Keratinocyte (primary cell): ENCODE measurements around the gene MSANTD1. TPM values are rescaled to one million over a fixed set of nuclear protein-coding genes. Genes with fewer than 3 reads are reported as not detected.

ENCODE experiments used
- DNase-seq: peaks from one replicate; pipeline ENCODE4 v3.0.0-alpha.2; 2011; ENCODE audit warnings: low read depth, missing footprints, low spot score
- FAIRE-seq: peaks from 2 replicates; lab custom pipeline; 2011; peaks lifted over from hg19 to GRCh38; lab: Jason Lieb, UNC
- H2AFZ ChIP-seq: 2 replicates; pipeline ENCODE4 v1.6.0; 2012; ENCODE audit warnings: low read length, control low read depth, inconsistent platforms; ENCODE audit not compliant: control insufficient read depth
- H3K27ac ChIP-seq: 2 replicates; pipeline ENCODE4 v1.5.1; 2011; ENCODE audit warnings: low read length; ENCODE audit not compliant: control insufficient read depth, insufficient read depth
- H3K27me3 ChIP-seq: 3 replicates; pipeline ENCODE4 v1.6.0; 2011; ENCODE audit warnings: low read length; ENCODE audit not compliant: control insufficient read depth, insufficient read depth; ENCODE audit errors: extremely low read depth
- H3K36me3 ChIP-seq, 2 experiments: 2 replicates in 1 of 2; 3 replicates in 1 of 2; pipeline ENCODE4 v1.5.1; 2011; ENCODE audit warnings: low read length in 2 of 2, mild to moderate bottlenecking in 1 of 2; ENCODE audit not compliant: control insufficient read depth in 2 of 2, insufficient read depth in 2 of 2; ENCODE audit errors: extremely low read depth in 1 of 2
- H3K4me1 ChIP-seq: 3 replicates; pipeline ENCODE4 v1.5.1; 2011; ENCODE audit warnings: low read length; ENCODE audit not compliant: control insufficient read depth, insufficient read depth; ENCODE audit errors: extremely low read depth
- H3K4me2 ChIP-seq: 3 replicates; pipeline ENCODE4 v1.6.0; 2011; ENCODE audit warnings: low read depth, low read length; ENCODE audit not compliant: control insufficient read depth, insufficient read depth; ENCODE audit errors: extremely low read depth
- H3K4me3 ChIP-seq, 3 experiments: fragments of 200-600 bp in 1 of 3; sonication (generic) in 1 of 3; 2 replicates in 2 of 3; 3 replicates in 1 of 3; pipeline ENCODE4 v1.5.1; 2011 to 2016; ENCODE audit warnings: low read length in 3 of 3, mild to moderate bottlenecking in 3 of 3, control low read depth in 2 of 3, inconsistent platforms in 1 of 3, low read depth in 1 of 3, mixed read lengths in 1 of 3, mixed run types in 1 of 3, moderate library complexity in 1 of 3; ENCODE audit not compliant: control insufficient read depth in 2 of 3, insufficient read depth in 2 of 3; ENCODE audit errors: extremely low read depth in 1 of 3
- H3K79me2 ChIP-seq: 2 replicates; pipeline ENCODE4 v1.6.0; 2012; ENCODE audit warnings: low read length; ENCODE audit not compliant: control insufficient read depth, insufficient read depth
- H3K9ac ChIP-seq: 3 replicates; pipeline ENCODE4 v1.6.0; 2011; ENCODE audit warnings: low read length; ENCODE audit not compliant: control insufficient read depth, insufficient read depth; ENCODE audit errors: extremely low read depth
- H3K9me1 ChIP-seq: 3 replicates; pipeline ENCODE4 v1.6.0; 2011; ENCODE audit warnings: low read length; ENCODE audit not compliant: control insufficient read depth, insufficient read depth; ENCODE audit errors: extremely low read depth
- H3K9me3 ChIP-seq: 2 replicates; pipeline ENCODE4 v1.5.1; 2012; ENCODE audit warnings: low read depth, low read length; ENCODE audit not compliant: control insufficient read depth
- H4K20me1 ChIP-seq: 3 replicates; pipeline ENCODE4 v1.6.0; 2011; ENCODE audit warnings: low read length; ENCODE audit not compliant: control insufficient read depth, insufficient read depth; ENCODE audit errors: extremely low read depth
- EZH2 ChIP-seq: IDR thresholded peaks from one replicate; pipeline ENCODE4 v1.6.1; 2012; ENCODE audit warnings: inconsistent platforms, mild to moderate bottlenecking, low read length, moderate library complexity
- dilution Hi-C: fragments of 300-500 bp; cut with MboI; formaldehyde crosslinking; loops from one replicate; pipeline ENCODE4 v1.7.0; 2020; ENCODE audit warnings: low sequenced_read_pairs; ENCODE audit not compliant: extremely low pct_ligation_motif_present
- polyA plus RNA-seq, 5 experiments: library from polyadenylated mRNA; depleted of rRNA in 3 of 5; stranded (reverse) in 3 of 5; stranded (forward) in 1 of 5; unstranded in 1 of 5; fragments of >200 nt; gene quantifications; 1 replicate in 1 of 5; 2 replicates in 3 of 5; 3 replicates in 1 of 5; pipeline versions ENCODE4 v1.2.1 to v1.2.3, GENCODE V29; 2011 to 2012; ENCODE audit warnings: missing spikeins in 2 of 5, low read depth in 1 of 5, low replicate concordance in 1 of 5
- TF ChIP-seq, protein P1 (sequence below), 3 experiments: IDR thresholded peaks in 1 of 3; conservative IDR thresholded peaks in 1 of 3; optimal IDR thresholded peaks in 1 of 3; 2 replicates in 2 of 3; 3 replicates in 1 of 3; pipeline versions ENCODE3 to v1.5.1; 2011; ENCODE audit warnings: low read length in 3 of 3, mild to moderate bottlenecking in 3 of 3, moderate library complexity in 2 of 3, control low read depth in 1 of 3, inconsistent platforms in 1 of 3; ENCODE audit not compliant: insufficient read depth in 2 of 3; ENCODE audit errors: extremely low read depth in 1 of 3

MSANTD1 gene
- polyA plus RNA-seq, 1 donor (not counting 4 experiments of a cell fraction or from before 2014, with no cell fraction given): not detected

GRCh38 chr4:3217266-3217665, 31.7 kb upstream of the MSANTD1 start:
- FAIRE-seq: no peak
- no peak overlapping the region for H3K9ac ChIP-seq
- no peak for TF ChIP-seq EZH2
- TF ChIP-seq, protein P1, sequence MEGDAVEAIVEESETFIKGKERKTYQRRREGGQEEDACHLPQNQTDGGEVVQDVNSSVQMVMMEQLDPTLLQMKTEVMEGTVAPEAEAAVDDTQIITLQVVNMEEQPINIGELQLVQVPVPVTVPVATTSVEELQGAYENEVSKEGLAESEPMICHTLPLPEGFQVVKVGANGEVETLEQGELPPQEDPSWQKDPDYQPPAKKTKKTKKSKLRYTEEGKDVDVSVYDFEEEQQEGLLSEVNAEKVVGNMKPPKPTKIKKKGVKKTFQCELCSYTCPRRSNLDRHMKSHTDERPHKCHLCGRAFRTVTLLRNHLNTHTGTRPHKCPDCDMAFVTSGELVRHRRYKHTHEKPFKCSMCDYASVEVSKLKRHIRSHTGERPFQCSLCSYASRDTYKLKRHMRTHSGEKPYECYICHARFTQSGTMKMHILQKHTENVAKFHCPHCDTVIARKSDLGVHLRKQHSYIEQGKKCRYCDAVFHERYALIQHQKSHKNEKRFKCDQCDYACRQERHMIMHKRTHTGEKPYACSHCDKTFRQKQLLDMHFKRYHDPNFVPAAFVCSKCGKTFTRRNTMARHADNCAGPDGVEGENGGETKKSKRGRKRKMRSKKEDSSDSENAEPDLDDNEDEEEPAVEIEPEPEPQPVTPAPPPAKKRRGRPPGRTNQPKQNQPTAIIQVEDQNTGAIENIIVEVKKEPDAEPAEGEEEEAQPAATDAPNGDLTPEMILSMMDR (optimal IDR thresholded peaks at IDR 0.05 in 1 of 3, IDR thresholded peaks at IDR 0.05 in 1 of 3, conservative IDR thresholded peaks at IDR 0.05 in 1 of 3; ENCODE audit: extremely low read depth in 1 of 3, insufficient read depth in 2 of 3, low read length in 3 of 3): no peak

DNA sequence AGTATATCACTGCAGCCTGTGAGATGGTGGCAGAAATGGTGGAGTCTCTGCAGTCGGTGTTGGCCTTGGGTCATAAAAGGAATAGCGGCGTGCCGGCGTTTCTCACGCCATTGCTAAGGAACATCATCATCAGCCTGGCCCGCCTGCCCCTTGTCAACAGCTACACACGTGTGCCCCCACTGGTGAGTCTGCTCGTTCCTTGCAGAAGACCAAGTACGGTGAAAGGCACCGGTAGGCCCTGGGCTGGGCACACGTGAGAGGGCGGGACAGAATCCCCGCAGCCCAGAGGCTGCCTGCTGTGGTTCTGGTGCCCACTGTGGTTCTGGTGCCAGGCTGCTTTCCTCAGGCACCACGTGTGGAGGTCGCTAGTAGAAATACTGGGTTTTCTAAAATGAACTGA, 31.2 kb upstream of the MSANTD1 start:
- no peak overlapping the region for H3K4me3 ChIP-seq
- no peaks in the 10 kb centered on the region for H3K9me1 ChIP-seq
- FAIRE-seq (no peak), DNase-seq (no peak)
- H3K4me1 ChIP-seq: no peaks in the 10 kb centered on the region
- no peaks in the 10 kb centered on the region for H4K20me1 ChIP-seq
- no peak overlapping the region for H3K4me2 ChIP-seq
- H3K27ac ChIP-seq: no peak overlapping the region
- no peak overlapping the region for H2AFZ ChIP-seq
- dilution Hi-C loops: no loop called here
- no peaks in the 10 kb centered on the region for H3K79me2 ChIP-seq
- TF ChIP-seq, protein P1 (optimal IDR thresholded peaks at IDR 0.05 in 1 of 3, IDR thresholded peaks at IDR 0.05 in 1 of 3, conservative IDR thresholded peaks at IDR 0.05 in 1 of 3; ENCODE audit: extremely low read depth in 1 of 3, insufficient read depth in 2 of 3, low read length in 3 of 3): no peak
- no peak for TF ChIP-seq EZH2
- H3K9me3 ChIP-seq: no peaks in the 10 kb centered on the region
- H3K27me3 ChIP-seq: no peaks in the 10 kb centered on the region
- peaks cover 47% of the 10 kb centered on the region in 2 experiments for H3K36me3 ChIP-seq
- no peak overlapping the region for H3K9ac ChIP-seq

More at GRCh38 chr4:3217266-3217665, 31.7 kb upstream of the MSANTD1 start:
- H3K27me3 ChIP-seq: no peaks in the 10 kb centered on the region
- no peak overlapping the region for H2AFZ ChIP-seq
- no peaks in the 10 kb centered on the region for H4K20me1 ChIP-seq
- H3K9me3 ChIP-seq: no peaks in the 10 kb centered on the region
- no peak for DNase-seq
- H3K4me2 ChIP-seq: no peak overlapping the region
- H3K36me3 ChIP-seq: peaks cover 49 to 50% of the 10 kb centered on the region in 2 experiments
- no peaks in the 10 kb centered on the region for H3K9me1 ChIP-seq
- no peaks in the 10 kb centered on the region for H3K4me1 ChIP-seq
- no peaks in the 10 kb centered on the region for H3K79me2 ChIP-seq
- dilution Hi-C loops: no loop called here
- H3K27ac ChIP-seq: no peak overlapping the region
- no peak overlapping the region for H3K4me3 ChIP-seq
